Measurements from ENCODE around the gene EPHA10.

DNA sequence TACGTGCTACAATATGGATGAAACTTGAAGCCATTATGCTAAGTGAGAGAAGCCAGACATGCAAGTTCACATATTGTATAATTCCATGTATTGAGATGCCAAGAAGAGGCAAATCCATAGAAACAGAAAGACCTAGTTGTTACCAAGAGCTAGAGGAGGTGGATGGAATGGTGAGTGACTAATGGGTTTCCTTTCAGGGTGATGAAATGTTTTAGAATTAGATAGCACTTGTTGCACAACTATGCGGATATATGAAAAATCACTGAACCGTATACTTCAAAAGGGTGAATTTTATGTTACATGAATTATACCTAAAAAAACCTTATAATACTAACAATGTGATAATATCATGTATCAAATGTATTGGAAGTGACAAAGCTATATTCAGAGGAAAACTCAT, 18.1 kb downstream of the EPHA10 start:
- TF ChIP-seq, protein P1, sequence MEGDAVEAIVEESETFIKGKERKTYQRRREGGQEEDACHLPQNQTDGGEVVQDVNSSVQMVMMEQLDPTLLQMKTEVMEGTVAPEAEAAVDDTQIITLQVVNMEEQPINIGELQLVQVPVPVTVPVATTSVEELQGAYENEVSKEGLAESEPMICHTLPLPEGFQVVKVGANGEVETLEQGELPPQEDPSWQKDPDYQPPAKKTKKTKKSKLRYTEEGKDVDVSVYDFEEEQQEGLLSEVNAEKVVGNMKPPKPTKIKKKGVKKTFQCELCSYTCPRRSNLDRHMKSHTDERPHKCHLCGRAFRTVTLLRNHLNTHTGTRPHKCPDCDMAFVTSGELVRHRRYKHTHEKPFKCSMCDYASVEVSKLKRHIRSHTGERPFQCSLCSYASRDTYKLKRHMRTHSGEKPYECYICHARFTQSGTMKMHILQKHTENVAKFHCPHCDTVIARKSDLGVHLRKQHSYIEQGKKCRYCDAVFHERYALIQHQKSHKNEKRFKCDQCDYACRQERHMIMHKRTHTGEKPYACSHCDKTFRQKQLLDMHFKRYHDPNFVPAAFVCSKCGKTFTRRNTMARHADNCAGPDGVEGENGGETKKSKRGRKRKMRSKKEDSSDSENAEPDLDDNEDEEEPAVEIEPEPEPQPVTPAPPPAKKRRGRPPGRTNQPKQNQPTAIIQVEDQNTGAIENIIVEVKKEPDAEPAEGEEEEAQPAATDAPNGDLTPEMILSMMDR (IDR thresholded peaks at IDR 0.05): no peak
- TF ChIP-seq POLR2A (IDR thresholded peaks at IDR 0.05): no peak
